SK-N-SH (cell line): ENCODE results near the gene RHBDD3. TPM values are rescaled to one million over a fixed set of nuclear protein-coding genes. Genes with fewer than 3 reads are reported as not detected.

ENCODE experiments used
- CTCF ChIA-PET: fragments of 300-600, 350-600 bp; formaldehyde crosslinking; extraction: SDS; loops from one replicate; lab custom pipeline; 2021; lab: Yijun Ruan, JAX
- POLR2A ChIA-PET: fragments of 350-600 bp; sonication (Branson Sonifier 250); formaldehyde crosslinking; extraction: SDS; loops from one replicate; lab custom pipeline; 2020; ENCODE audit warnings: antibody characterized with exemption, inconsistent platforms; lab: Yijun Ruan, JAX
- DNase-seq: peaks from one replicate; pipeline ENCODE4 v3.0.0; 2012
- H2AFZ ChIP-seq: fragments of 200-600 bp; sonication (generic); 2 replicates; pipeline ENCODE4 v1.8.1; 2016; ENCODE audit warnings: antibody characterized with exemption, mild to moderate bottlenecking, low read depth
- H3F3A ChIP-seq: fragments of 200-600 bp; sonication (generic); replicated peaks from 2 replicates; pipeline ENCODE3; 2016; ENCODE audit warnings: antibody characterized with exemption, mild to moderate bottlenecking; ENCODE audit not compliant: insufficient read depth
- H3K27ac ChIP-seq, 2 experiments: fragments of 200-500 bp in 1 of 2; fragments of 200-600 bp in 1 of 2; sonication (Bioruptor generic) in 1 of 2; sonication (generic), shearing (Covaris generic) in 1 of 2; 2 replicates each; pipeline versions ENCODE4 v1.5.1 to v1.6.1; 2014 to 2016; ENCODE audit warnings: low read depth in 2 of 2, inconsistent platforms in 1 of 2, low read length in 1 of 2, mild to moderate bottlenecking in 1 of 2, mixed read lengths in 1 of 2
- H3K27me3 ChIP-seq: fragments of 200-600 bp; sonication (generic), shearing (Covaris generic); 2 replicates; pipeline ENCODE4 v1.6.1; 2016; ENCODE audit warnings: mixed run types; ENCODE audit not compliant: insufficient read depth
- H3K36me3 ChIP-seq, 2 experiments: fragments of 200-500 bp in 1 of 2; fragments of 200-600 bp in 1 of 2; sonication (Bioruptor generic) in 1 of 2; sonication (generic) in 1 of 2; replicated peaks in 1 of 2; 2 replicates each; pipeline versions ENCODE3 to v1.5.1; 2014 to 2016; ENCODE audit warnings: low read length in 1 of 2, mild to moderate bottlenecking in 1 of 2; ENCODE audit not compliant: insufficient read depth in 2 of 2, control insufficient read depth in 1 of 2
- H3K4me1 ChIP-seq, 2 experiments: fragments of 200-500 bp in 1 of 2; fragments of 200-600 bp in 1 of 2; sonication (Bioruptor generic) in 1 of 2; sonication (generic), shearing (Covaris generic) in 1 of 2; 2 replicates each; pipeline versions ENCODE4 v1.5.1 to v1.6.1; 2014 to 2016; ENCODE audit warnings: low read depth in 1 of 2, low read length in 1 of 2, mixed run types in 1 of 2; ENCODE audit not compliant: insufficient read depth in 2 of 2, control insufficient read depth in 1 of 2
- H3K4me2 ChIP-seq: fragments of 200-600 bp; sonication (generic), shearing (Covaris generic); 2 replicates; pipeline ENCODE4 v1.6.1; 2017; ENCODE audit warnings: mixed run types
- H3K4me3 ChIP-seq, 2 experiments: fragments of 200-500 bp in 1 of 2; fragments of 200-600 bp in 1 of 2; sonication (Bioruptor generic) in 1 of 2; sonication (generic), shearing (Covaris generic) in 1 of 2; 2 replicates each; pipeline versions ENCODE4 v1.5.1 to v1.8.1; 2014 to 2016; ENCODE audit warnings: low read depth in 2 of 2, inconsistent platforms in 1 of 2, low read length in 1 of 2, mild to moderate bottlenecking in 1 of 2, mixed read lengths in 1 of 2, moderate library complexity in 1 of 2
- H3K79me2 ChIP-seq: fragments of 200-600 bp; sonication (generic); 2 replicates; pipeline ENCODE4 v1.8.1; 2017; ENCODE audit warnings: mild to moderate bottlenecking; ENCODE audit not compliant: insufficient read depth
- H3K9ac ChIP-seq: fragments of 200-600 bp; sonication (generic); 2 replicates; pipeline ENCODE4 v1.6.1; 2017; ENCODE audit warnings: mixed run types
- H3K9me2 ChIP-seq: fragments of 200-600 bp; sonication (generic); 2 replicates; pipeline ENCODE4 v1.6.1; 2017; ENCODE audit warnings: mixed run types
- H3K9me3 ChIP-seq: fragments of 200-600 bp; sonication (generic); 2 replicates; pipeline ENCODE4 v1.6.1; 2017; ENCODE audit warnings: mixed run types, mild to moderate bottlenecking, moderate library complexity
- H4K20me1 ChIP-seq: fragments of 200-600 bp; sonication (generic); 2 replicates; pipeline ENCODE4 v1.6.1; 2017; ENCODE audit warnings: mild to moderate bottlenecking, mixed run types; ENCODE audit not compliant: insufficient read depth
- FOSL2 ChIP-seq: IDR thresholded peaks from 2 replicates; pipeline ENCODE4 v1.4.0; 2012; ENCODE audit warnings: low read depth, mild to moderate bottlenecking, moderate library complexity, borderline replicate concordance
- GABPA ChIP-seq: IDR thresholded peaks from 2 replicates; pipeline ENCODE4 v1.4.0; 2012; ENCODE audit warnings: low read depth, mild to moderate bottlenecking
- JUND ChIP-seq: IDR thresholded peaks from 2 replicates; pipeline ENCODE4 v1.4.0; 2012
- NFIC ChIP-seq: IDR thresholded peaks from 2 replicates; pipeline ENCODE4 v1.4.0; 2012; ENCODE audit warnings: borderline replicate concordance
- NRF1 ChIP-seq: IDR thresholded peaks from 2 replicates; pipeline ENCODE4 v1.6.1; 2012; ENCODE audit warnings: low read depth, mild to moderate bottlenecking, low read length
- RAD21 ChIP-seq: IDR thresholded peaks from 2 replicates; pipeline ENCODE4 v1.6.1; 2012; ENCODE audit warnings: mild to moderate bottlenecking, low read length
- RCOR1 ChIP-seq: fragments of 150-350 bp; IDR thresholded peaks from 2 replicates; pipeline ENCODE4 v1.6.1; 2017; ENCODE audit warnings: antibody characterized with exemption, low read length
- RXRA ChIP-seq: IDR thresholded peaks from 2 replicates; pipeline ENCODE4 v1.4.0; 2012; ENCODE audit warnings: low read depth, mild to moderate bottlenecking, borderline replicate concordance
- SIN3A ChIP-seq: IDR thresholded peaks from 2 replicates; pipeline ENCODE4 v1.6.1; 2012; ENCODE audit warnings: low read depth, mild to moderate bottlenecking, low read length, moderate library complexity, borderline replicate concordance
- SMC3 ChIP-seq: IDR thresholded peaks from 2 replicates; pipeline ENCODE4 v1.6.1; 2012; ENCODE audit warnings: low read depth, low read length, improper control_type of control experiment
- TEAD4 ChIP-seq: IDR thresholded peaks from 2 replicates; pipeline ENCODE4 v1.4.0; 2012; ENCODE audit warnings: mild to moderate bottlenecking, borderline replicate concordance; ENCODE audit not compliant: insufficient read depth
- YY1 ChIP-seq: IDR thresholded peaks from 2 replicates; pipeline ENCODE4 v1.4.0; 2012; ENCODE audit warnings: low read depth, mild to moderate bottlenecking
- WGBS: methylation state at CpG from one replicate; pipeline ENCODE4 v1.1.6; 2017; ENCODE audit warnings: low lambda C conversion rate; 5-methylcytosine and 5-hydroxymethylcytosine counted together
- polyA plus RNA-seq, 3 experiments: library from polyadenylated mRNA; depleted of rRNA; stranded (reverse); fragments of >200 nt; gene quantifications; 2 replicates each; pipeline ENCODE4 v1.2.3, GENCODE V29; 2012
- TF ChIP-seq, protein P1 (sequence below): fragments of 150-350 bp; IDR thresholded peaks from 2 replicates; pipeline ENCODE4 v1.6.1; 2016; ENCODE audit warnings: mild to moderate bottlenecking, low read depth, low read length
- TF ChIP-seq, protein P2 (sequence below): IDR thresholded peaks from 2 replicates; pipeline ENCODE4 v1.4.0; 2012; ENCODE audit warnings: low read depth, borderline replicate concordance
- TF ChIP-seq, protein P3 (sequence below): IDR thresholded peaks from 2 replicates; pipeline ENCODE4 v1.4.0; 2012; ENCODE audit warnings: low read depth, borderline replicate concordance
- TF ChIP-seq, protein P4 (sequence below): IDR thresholded peaks from 2 replicates; pipeline ENCODE4; 2012

Gene RHBDD3
- polyA plus RNA-seq, 1 of the 3 experiments (the other 2 are of a cell fraction), result 19.0 TPM

DNA sequence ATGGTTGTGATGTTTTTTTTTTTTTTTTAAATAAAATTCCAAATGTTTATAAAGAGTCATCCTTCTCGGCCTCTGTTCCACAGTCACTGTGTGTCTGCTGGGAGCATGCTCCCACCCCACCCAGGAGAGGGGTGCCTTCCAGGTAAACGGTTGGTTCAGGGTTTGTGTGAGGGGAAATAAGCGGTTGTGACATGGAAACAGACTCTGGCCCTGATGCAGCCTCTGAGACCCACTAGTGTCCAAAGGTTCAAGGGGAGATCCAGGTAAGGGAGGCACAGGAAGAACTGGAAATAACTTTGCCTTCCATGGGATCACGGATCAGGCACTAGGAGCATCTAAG lies 32.7 kb upstream of the RHBDD3 start (continued):
- TF ChIP-seq, protein P1, sequence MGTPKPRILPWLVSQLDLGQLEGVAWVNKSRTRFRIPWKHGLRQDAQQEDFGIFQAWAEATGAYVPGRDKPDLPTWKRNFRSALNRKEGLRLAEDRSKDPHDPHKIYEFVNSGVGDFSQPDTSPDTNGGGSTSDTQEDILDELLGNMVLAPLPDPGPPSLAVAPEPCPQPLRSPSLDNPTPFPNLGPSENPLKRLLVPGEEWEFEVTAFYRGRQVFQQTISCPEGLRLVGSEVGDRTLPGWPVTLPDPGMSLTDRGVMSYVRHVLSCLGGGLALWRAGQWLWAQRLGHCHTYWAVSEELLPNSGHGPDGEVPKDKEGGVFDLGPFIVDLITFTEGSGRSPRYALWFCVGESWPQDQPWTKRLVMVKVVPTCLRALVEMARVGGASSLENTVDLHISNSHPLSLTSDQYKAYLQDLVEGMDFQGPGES, result no peak
- no peak for TF ChIP-seq FOSL2
- TF ChIP-seq TEAD4, result no peak
- TF ChIP-seq, protein P2, sequence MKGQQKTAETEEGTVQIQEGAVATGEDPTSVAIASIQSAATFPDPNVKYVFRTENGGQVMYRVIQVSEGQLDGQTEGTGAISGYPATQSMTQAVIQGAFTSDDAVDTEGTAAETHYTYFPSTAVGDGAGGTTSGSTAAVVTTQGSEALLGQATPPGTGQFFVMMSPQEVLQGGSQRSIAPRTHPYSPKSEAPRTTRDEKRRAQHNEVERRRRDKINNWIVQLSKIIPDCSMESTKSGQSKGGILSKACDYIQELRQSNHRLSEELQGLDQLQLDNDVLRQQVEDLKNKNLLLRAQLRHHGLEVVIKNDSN, result no peak
- TF ChIP-seq, protein P3, sequence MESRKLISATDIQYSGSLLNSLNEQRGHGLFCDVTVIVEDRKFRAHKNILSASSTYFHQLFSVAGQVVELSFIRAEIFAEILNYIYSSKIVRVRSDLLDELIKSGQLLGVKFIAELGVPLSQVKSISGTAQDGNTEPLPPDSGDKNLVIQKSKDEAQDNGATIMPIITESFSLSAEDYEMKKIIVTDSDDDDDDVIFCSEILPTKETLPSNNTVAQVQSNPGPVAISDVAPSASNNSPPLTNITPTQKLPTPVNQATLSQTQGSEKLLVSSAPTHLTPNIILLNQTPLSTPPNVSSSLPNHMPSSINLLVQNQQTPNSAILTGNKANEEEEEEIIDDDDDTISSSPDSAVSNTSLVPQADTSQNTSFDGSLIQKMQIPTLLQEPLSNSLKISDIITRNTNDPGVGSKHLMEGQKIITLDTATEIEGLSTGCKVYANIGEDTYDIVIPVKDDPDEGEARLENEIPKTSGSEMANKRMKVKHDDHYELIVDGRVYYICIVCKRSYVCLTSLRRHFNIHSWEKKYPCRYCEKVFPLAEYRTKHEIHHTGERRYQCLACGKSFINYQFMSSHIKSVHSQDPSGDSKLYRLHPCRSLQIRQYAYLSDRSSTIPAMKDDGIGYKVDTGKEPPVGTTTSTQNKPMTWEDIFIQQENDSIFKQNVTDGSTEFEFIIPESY, result no peak
- no peak for TF ChIP-seq NFIC
- no peak for TF ChIP-seq SIN3A
- no peak for TF ChIP-seq GABPA
- TF ChIP-seq SMC3, result no peak
- TF ChIP-seq, protein P4, sequence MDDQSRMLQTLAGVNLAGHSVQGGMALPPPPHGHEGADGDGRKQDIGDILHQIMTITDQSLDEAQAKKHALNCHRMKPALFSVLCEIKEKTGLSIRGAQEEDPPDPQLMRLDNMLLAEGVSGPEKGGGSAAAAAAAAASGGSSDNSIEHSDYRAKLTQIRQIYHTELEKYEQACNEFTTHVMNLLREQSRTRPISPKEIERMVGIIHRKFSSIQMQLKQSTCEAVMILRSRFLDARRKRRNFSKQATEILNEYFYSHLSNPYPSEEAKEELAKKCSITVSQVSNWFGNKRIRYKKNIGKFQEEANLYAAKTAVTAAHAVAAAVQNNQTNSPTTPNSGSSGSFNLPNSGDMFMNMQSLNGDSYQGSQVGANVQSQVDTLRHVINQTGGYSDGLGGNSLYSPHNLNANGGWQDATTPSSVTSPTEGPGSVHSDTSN, result no peak

DNA sequence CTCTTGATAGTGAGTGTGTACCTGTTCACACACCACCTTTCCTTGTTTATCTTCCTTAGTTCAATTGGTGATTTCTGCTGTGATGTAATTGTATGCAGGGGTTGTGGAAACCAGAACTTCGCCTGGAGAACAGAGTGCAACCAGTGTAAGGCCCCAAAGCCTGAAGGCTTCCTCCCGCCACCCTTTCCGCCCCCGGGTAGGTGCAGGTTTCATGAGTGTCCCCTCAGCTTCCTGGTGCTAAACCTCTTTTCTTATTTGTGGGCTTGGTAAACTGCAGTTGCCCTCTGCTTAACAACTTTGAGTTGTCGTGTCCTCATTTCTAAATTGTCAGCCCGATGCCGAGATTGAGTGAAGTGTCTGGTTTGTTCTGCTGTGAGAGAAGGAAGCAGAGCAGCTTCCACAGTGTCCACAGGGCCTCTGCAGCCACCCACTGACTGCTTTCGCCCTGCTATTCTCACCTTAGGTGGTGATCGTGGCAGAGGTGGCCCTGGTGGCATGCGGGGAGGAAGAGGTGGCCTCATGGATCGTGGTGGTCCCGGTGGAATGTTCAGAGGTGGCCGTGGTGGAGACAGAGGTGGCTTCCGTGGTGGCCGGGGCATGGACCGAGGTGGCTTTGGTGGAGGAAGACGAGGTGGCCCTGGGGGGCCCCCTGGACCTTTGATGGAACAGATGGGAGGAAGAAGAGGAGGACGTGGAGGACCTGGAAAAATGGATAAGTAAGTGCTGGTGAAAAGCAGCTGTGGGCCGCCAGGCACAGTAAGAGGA lies 31.5 kb upstream of the RHBDD3 start:
- Histone ChIP-seq H3K79me2 (0 out of 2 replicates have a peak, but pooled peaks cover 6% of the 10 kb centered on the region), H3K27me3 (no peaks in the 10 kb centered on the region), H3K9me3 (no peaks in the 10 kb centered on the region), H3K9ac (no peak overlapping the region), H3K4me1 (peaks cover 0 to 16% of the 10 kb centered on the region in 2 experiments; a peak in 1 of 4 replicates), H3K9me2 (no peaks in the 10 kb centered on the region), H3K27ac (no peak overlapping the region), H3K4me3 (no peak overlapping the region), H3K36me3 (peaks cover 44 to 60% of the 10 kb centered on the region in 2 experiments), H3K4me2 (no peak overlapping the region), H3F3A (peaks cover 56% of the 10 kb centered on the region), H2AFZ (no peak overlapping the region), H4K20me1 (peaks cover 25% of the 10 kb centered on the region; the same call in 1 of the 2 replicates)
- CTCF ChIA-PET, result interaction anchor here (1.8 kb wide), 1 partner anchor 14 kb away, joined by 5 read pairs; no protein-coding TSS in a partner anchor
- TF ChIP-seq RAD21 (no peak), YY1 (no peak), NRF1 (no peak), JUND (no peak), GABPA (no peak), RCOR1 (no peak), RXRA (no peak)
- TF ChIP-seq, protein P2, result no peak
- 95% methylated on average over 19 of the region's 19 CpGs for WGBS
- DNase-seq, result no peak
- POLR2A ChIA-PET, result no interaction called here
